Liver (tissue), 9 donors: ENCODE measurements around the gene SMIM29. TPM values are rescaled to one million over a fixed set of nuclear protein-coding genes. Genes with fewer than 3 reads are reported as not detected.
"Not testable (repeated sequence)": the region's sequence is repeated elsewhere in the genome, so short reads cannot be mapped to it uniquely, and the experiment has no call there.

Experiments used
- DNase-seq: peaks from one replicate; pipeline ENCODE4 v3.0.0-alpha.2; 2017; ENCODE audit warnings: low spot score
- H3K27ac ChIP-seq, 2 donors: one replicate each; pipeline ENCODE4 v1.7.0; 2013; ENCODE audit warnings: inconsistent platforms in 2 of 2, low read length in 2 of 2, control low read depth in 1 of 2, low read depth in 1 of 2, mild to moderate bottlenecking in 1 of 2
- H3K27me3 ChIP-seq, 4 donors: one replicate each; pipeline versions ENCODE4 v1.6.1 to v1.7.0; 2013; ENCODE audit warnings: low read length in 3 of 4, inconsistent platforms in 1 of 4, mild to moderate bottlenecking in 1 of 4, moderate library complexity in 1 of 4; ENCODE audit not compliant: control insufficient read depth in 4 of 4, insufficient read depth in 4 of 4
- H3K36me3 ChIP-seq, 4 donors: one replicate each; pipeline versions ENCODE4 v1.6.1 to v1.7.0; 2013; ENCODE audit warnings: low read length in 3 of 4, mild to moderate bottlenecking in 3 of 4, low read depth in 1 of 4, moderate library complexity in 1 of 4; ENCODE audit not compliant: control insufficient read depth in 4 of 4, insufficient read depth in 3 of 4
- H3K4me1 ChIP-seq, 4 donors: one replicate each; pipeline versions ENCODE4 v1.6.1 to v1.7.0; 2013; ENCODE audit warnings: low read length in 3 of 4, mild to moderate bottlenecking in 3 of 4, moderate library complexity in 1 of 4; ENCODE audit not compliant: control insufficient read depth in 4 of 4, insufficient read depth in 4 of 4
- H3K4me3 ChIP-seq, 3 donors: one replicate each; pipeline versions ENCODE4 v1.6.1 to v1.7.0; 2013; ENCODE audit warnings: low read length in 3 of 3, control low read depth in 1 of 3, low read depth in 1 of 3, mild to moderate bottlenecking in 1 of 3
- H3K9ac ChIP-seq, 2 donors: one replicate each; pipeline ENCODE4 v1.7.0; 2013; ENCODE audit warnings: low read length in 2 of 2, mild to moderate bottlenecking in 2 of 2, moderate library complexity in 2 of 2, control low read depth in 1 of 2, low read depth in 1 of 2
- H3K9me3 ChIP-seq, 4 donors: one replicate each; pipeline versions ENCODE4 v1.6.1 to v1.7.0; 2013; ENCODE audit warnings: low read length in 3 of 4; ENCODE audit not compliant: control insufficient read depth in 4 of 4
- CTCF ChIP-seq: fragments of 150-350 bp; IDR thresholded peaks from 2 replicates; pipeline ENCODE4 v1.5.1; 2017; ENCODE audit warnings: improper control_type of control experiment, low read depth, low read length; ENCODE audit not compliant: missing input control
- EGR1 ChIP-seq, 2 donors: IDR thresholded peaks; 2 replicates each; pipeline ENCODE4 v1.6.1; 2016 to 2018; ENCODE audit warnings: antibody characterized with exemption in 2 of 2, low read depth in 2 of 2
- GABPA ChIP-seq, 2 donors: IDR thresholded peaks in 1 of 2; conservative IDR thresholded peaks in 1 of 2; 2 replicates each; pipeline ENCODE4 v1.6.1; 2016; ENCODE audit warnings: antibody characterized with exemption in 2 of 2, mild to moderate bottlenecking in 1 of 2, moderate library complexity in 1 of 2
- HNF4A ChIP-seq, 2 donors: conservative IDR thresholded peaks; 2 replicates each; pipeline ENCODE4 v1.6.1; 2016; ENCODE audit warnings: antibody characterized with exemption in 2 of 2, mild to moderate bottlenecking in 2 of 2
- HNF4G ChIP-seq: IDR thresholded peaks from 2 replicates; pipeline ENCODE4 v1.6.1; 2016; ENCODE audit warnings: antibody characterized with exemption
- MAX ChIP-seq: IDR thresholded peaks from 2 replicates; pipeline ENCODE4 v1.6.1; 2016; ENCODE audit warnings: antibody characterized with exemption
- NR2F2 ChIP-seq: IDR thresholded peaks from 2 replicates; pipeline ENCODE4 v1.6.1; 2016; ENCODE audit warnings: antibody characterized with exemption
- RAD21 ChIP-seq, 2 donors: IDR thresholded peaks; 2 replicates each; pipeline ENCODE4 v1.6.1; 2016; ENCODE audit warnings: antibody characterized with exemption in 2 of 2, mild to moderate bottlenecking in 2 of 2
- RXRA ChIP-seq, 2 donors: IDR thresholded peaks; 2 replicates each; pipeline ENCODE4 v1.6.1; 2017 to 2018; ENCODE audit warnings: antibody characterized with exemption in 2 of 2, mild to moderate bottlenecking in 1 of 2
- SP1 ChIP-seq: IDR thresholded peaks from 2 replicates; pipeline ENCODE4 v1.6.1; 2018; ENCODE audit warnings: antibody characterized with exemption, mild to moderate bottlenecking
- TAF1 ChIP-seq: conservative IDR thresholded peaks from 2 replicates; pipeline ENCODE4 v1.6.1; 2016; ENCODE audit warnings: antibody characterized with exemption, mild to moderate bottlenecking
- YY1 ChIP-seq: IDR thresholded peaks from 2 replicates; pipeline ENCODE4 v1.6.1; 2016; ENCODE audit warnings: antibody characterized with exemption, mild to moderate bottlenecking
- WGBS: extraction: QIAGEN DNeasy Blood & Tissue Kit; methylation state at CpG from one replicate; pipeline ENCODE4 v1.1.7; 2013; 5-methylcytosine and 5-hydroxymethylcytosine counted together
- polyA plus RNA-seq, 2 donors: library from polyadenylated mRNA; stranded (reverse) in 1 of 2; unstranded in 1 of 2; fragments of 200-250 nt in 1 of 2; fragments of >200 nt in 1 of 2; fragmentation: Nextera tagmentation in 1 of 2; extraction: Ambion mirVana in 1 of 2; gene quantifications; one replicate each; pipeline versions ENCODE4 v1.2.1 to v1.2.3, GENCODE V29; 2013 to 2015
- total RNA-seq, 2 donors: library from RNA; depleted of rRNA; stranded (reverse); fragments of >200 nt; gene quantifications; one replicate each; pipeline ENCODE4 v1.2.3, GENCODE V29; 2014
- TF ChIP-seq, protein P1 (sequence below): IDR thresholded peaks from 2 replicates; pipeline ENCODE4 v1.6.1; 2016; ENCODE audit warnings: antibody characterized with exemption
- TF ChIP-seq, protein P2 (sequence below): IDR thresholded peaks from 2 replicates; pipeline ENCODE4 v1.6.1; 2016; ENCODE audit warnings: antibody characterized with exemption
- donor health status: healthy.
- donor health status: healthy.
- donor health status: healthy.
- donor health status: healthy.
- donor health status: healthy.

The SMIM29 gene
- total and polyA plus RNA-seq, 4 donors: 2.4 to 11.3 (median 6.7) TPM

DNA sequence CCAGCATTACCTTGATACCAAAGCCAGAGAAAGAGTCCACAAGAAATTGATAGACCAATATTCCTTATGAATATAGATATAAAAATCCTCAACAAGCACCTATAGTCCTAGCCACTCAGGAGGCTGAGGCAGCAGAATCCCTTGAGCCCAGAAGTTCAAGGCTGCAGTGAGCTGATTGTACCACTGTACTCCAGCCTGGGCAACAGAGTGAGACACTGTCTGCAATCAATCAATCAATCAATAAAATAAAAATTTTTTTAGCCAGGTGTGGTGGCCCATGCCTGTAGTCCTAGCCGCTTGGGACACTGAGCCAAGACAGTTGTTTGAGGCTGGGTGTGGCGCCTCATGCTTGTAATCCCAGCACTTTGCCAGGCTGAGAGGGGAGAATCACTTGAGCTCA is 18.9 kb upstream of the SMIM29 start:
- Histone ChIP-seq H3K36me3 (no peaks in the 10 kb centered on the region), H3K4me1 (no peaks in the 10 kb centered on the region), H3K9me3 (no peaks in the 10 kb centered on the region), H3K27me3 (no peaks in the 10 kb centered on the region), H3K4me3 (no peak overlapping the region), H3K27ac (no peak overlapping the region), H3K9ac (no peak overlapping the region)
- TF ChIP-seq, protein P1, sequence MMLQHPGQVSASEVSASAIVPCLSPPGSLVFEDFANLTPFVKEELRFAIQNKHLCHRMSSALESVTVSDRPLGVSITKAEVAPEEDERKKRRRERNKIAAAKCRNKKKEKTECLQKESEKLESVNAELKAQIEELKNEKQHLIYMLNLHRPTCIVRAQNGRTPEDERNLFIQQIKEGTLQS: no peak
- TF ChIP-seq CTCF (no peak), YY1 (no peak), RAD21 (IDR thresholded peaks at IDR 0.05) (no peak), TAF1 (no peak), MAX (no peak), SP1 (no peak), HNF4A (conservative IDR thresholded peaks at IDR 0.05) (no peak), GABPA (IDR thresholded peaks at IDR 0.05 in 1 of 2, conservative IDR thresholded peaks at IDR 0.05 in 1 of 2) (no peak)
- DNase-seq: no peak
- 92% methylated on average over 2 of the region's 2 CpGs for WGBS

GRCh38 chr6:34263484-34263883 is 14.7 kb upstream of the SMIM29 start:
- not testable (repeated sequence) for H3K27ac ChIP-seq, H3K9me3 ChIP-seq, DNase-seq, H3K27me3 ChIP-seq, H3K36me3 ChIP-seq, H3K4me1 ChIP-seq, H3K4me3 ChIP-seq, H3K9ac ChIP-seq
- WGBS: 84% methylated on average over 23 of the region's 23 CpGs

- Histone ChIP-seq H3K36me3 (no peaks in the 10 kb centered on the region), H3K27ac (no peak overlapping the region), H3K9me3 (no peaks in the 10 kb centered on the region), H3K27me3 (no peaks in the 10 kb centered on the region), H3K4me1 (no peaks in the 10 kb centered on the region), H3K4me3 (no peak overlapping the region), H3K9ac (no peak overlapping the region)
- no peak for TF ChIP-seq YY1
- TF ChIP-seq TAF1: no peak
- no peak for TF ChIP-seq RXRA (IDR thresholded peaks at IDR 0.05)
- TF ChIP-seq MAX: no peak
- TF ChIP-seq HNF4G: no peak
- TF ChIP-seq, protein P2, sequence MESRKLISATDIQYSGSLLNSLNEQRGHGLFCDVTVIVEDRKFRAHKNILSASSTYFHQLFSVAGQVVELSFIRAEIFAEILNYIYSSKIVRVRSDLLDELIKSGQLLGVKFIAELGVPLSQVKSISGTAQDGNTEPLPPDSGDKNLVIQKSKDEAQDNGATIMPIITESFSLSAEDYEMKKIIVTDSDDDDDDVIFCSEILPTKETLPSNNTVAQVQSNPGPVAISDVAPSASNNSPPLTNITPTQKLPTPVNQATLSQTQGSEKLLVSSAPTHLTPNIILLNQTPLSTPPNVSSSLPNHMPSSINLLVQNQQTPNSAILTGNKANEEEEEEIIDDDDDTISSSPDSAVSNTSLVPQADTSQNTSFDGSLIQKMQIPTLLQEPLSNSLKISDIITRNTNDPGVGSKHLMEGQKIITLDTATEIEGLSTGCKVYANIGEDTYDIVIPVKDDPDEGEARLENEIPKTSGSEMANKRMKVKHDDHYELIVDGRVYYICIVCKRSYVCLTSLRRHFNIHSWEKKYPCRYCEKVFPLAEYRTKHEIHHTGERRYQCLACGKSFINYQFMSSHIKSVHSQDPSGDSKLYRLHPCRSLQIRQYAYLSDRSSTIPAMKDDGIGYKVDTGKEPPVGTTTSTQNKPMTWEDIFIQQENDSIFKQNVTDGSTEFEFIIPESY: no peak
- TF ChIP-seq HNF4A (conservative IDR thresholded peaks at IDR 0.05): no peak
- TF ChIP-seq RAD21 (IDR thresholded peaks at IDR 0.05): no peak
- no peak for TF ChIP-seq CTCF
- no peak for TF ChIP-seq NR2F2
- TF ChIP-seq EGR1 (IDR thresholded peaks at IDR 0.05; ENCODE audit: low read depth in 2 of 2): no peak
- DNase-seq: no peak
- WGBS: 87% methylated on average over 17 of the region's 17 CpGs
Measured at GRCh38 chr6:34260576-34261267, 11.9 kb upstream of the SMIM29 start.
